AG08395 (cell line): ENCODE data around the gene TFG.

Source experiments
- DNase-seq: peaks from one replicate; pipeline ENCODE4 v3.0.0; 2012; ENCODE audit warnings: mixed read lengths, low spot score

TFG gene

GRCh38 chr3:100706365-100706764 is 2.9 kb upstream of the TFG start:
- DNase-seq: no peak

- no peak for DNase-seq
Measured at GRCh38 chr3:100708644-100708988, 678 bp upstream of the TFG start.

- peak; percentile 17 for DNase-seq
Measured at GRCh38 chr3:100709842-100710260, 557 bp downstream of the TFG start.

- peak; percentile 71 for DNase-seq
Measured at GRCh38 chr3:100710261-100710968, 1.1 kb downstream of the TFG start.

GRCh38 chr3:100715176-100715575 is 5.9 kb downstream of the TFG start:
- DNase-seq: no peak

- no peak for DNase-seq
Measured at GRCh38 chr3:100717063-100717462, 7.8 kb downstream of the TFG start.

GRCh38 chr3:100717637-100718487 is 8.6 kb downstream of the TFG start:
- DNase-seq: no peak

GRCh38 chr3:100719136-100719535 is 9.8 kb downstream of the TFG start:
- peak; percentile 6 for DNase-seq

GRCh38 chr3:100720426-100720825 is 11.1 kb downstream of the TFG start:
- DNase-seq: no peak

- DNase-seq: no peak
Measured at GRCh38 chr3:100725935-100726513, 16.7 kb downstream of the TFG start.

- DNase-seq: no peak
Measured at GRCh38 chr3:100726706-100727105, 17.4 kb downstream of the TFG start.

GRCh38 chr3:100730524-100730923 is 21.2 kb downstream of the TFG start:
- DNase-seq: no peak

GRCh38 chr3:100732435-100732834 is 23.1 kb downstream of the TFG start:
- DNase-seq: no peak

- peak; percentile 35 for DNase-seq
Measured at GRCh38 chr3:100737334-100737733, 28.0 kb downstream of the TFG start.

GRCh38 chr3:100740207-100740606 is 30.9 kb downstream of the TFG start:
- no peak for DNase-seq

- no peak for DNase-seq
Measured at GRCh38 chr3:100743535-100743934, 34.2 kb downstream of the TFG start.

GRCh38 chr3:100744671-100745070 is 35.4 kb downstream of the TFG start:
- DNase-seq: no peak

GRCh38 chr3:100745617-100746016 is 36.3 kb downstream of the TFG start:
- DNase-seq: no peak

GRCh38 chr3:100746092-100746491 is 36.8 kb downstream of the TFG start:
- DNase-seq: no peak

- DNase-seq: no peak
Measured at GRCh38 chr3:100748220-100748619, 38.9 kb downstream of the TFG start.

GRCh38 chr3:100748967-100749366 is 39.7 kb downstream of the TFG start:
- no peak for DNase-seq

GRCh38 chr3:100753846-100754245 is 44.6 kb downstream of the TFG start:
- DNase-seq: no peak
